K562 (cell line): ENCODE data around the gene ZFP57. TPM values are rescaled to one million over a fixed set of nuclear protein-coding genes. Genes with fewer than 3 reads are reported as not detected.

Source experiments
- ARHGAP35 ChIP-seq: fragments of 450-650 bp; IDR thresholded peaks from 2 replicates; pipeline ENCODE4 v1.6.1; 2018; ENCODE audit not compliant: partially characterized antibody
- HDAC2 ChIP-seq: fragments of 450-650 bp; IDR thresholded peaks from 2 replicates; pipeline ENCODE4 v1.6.1; 2016; ENCODE audit warnings: mild to moderate bottlenecking
- KLF13 ChIP-seq: fragments of 450-650 bp; IDR thresholded peaks from 2 replicates; pipeline ENCODE4 v1.6.1; 2016; ENCODE audit warnings: missing genetic modification characterization, low read depth, mild to moderate bottlenecking, missing compliant biosample characterization, moderate library complexity, borderline replicate concordance
- MAFG ChIP-seq: fragments of 450-650 bp; conservative IDR thresholded peaks from 2 replicates; pipeline ENCODE4 v1.6.1; 2016; ENCODE audit warnings: missing genetic modification characterization, missing compliant biosample characterization
- NFATC3 ChIP-seq: fragments of 450-650 bp; IDR thresholded peaks from 2 replicates; pipeline ENCODE4 v1.6.1; 2017; ENCODE audit warnings: mild to moderate bottlenecking
- PHB ChIP-seq: fragments of 250-450 bp; sonication (Bioruptor Pico); IDR thresholded peaks from 2 replicates; pipeline ENCODE4 v1.5.0; 2021
- POLR2H ChIP-seq: IDR thresholded peaks from 2 replicates; pipeline ENCODE4 v1.6.1; 2016; ENCODE audit warnings: missing genetic modification characterization, low read depth, mild to moderate bottlenecking, control low read depth, missing compliant biosample characterization, moderate library complexity
- RBFOX2 ChIP-seq: fragments of 200-400 bp; formaldehyde crosslinking; IDR thresholded peaks from 2 replicates; pipeline ENCODE4 v1.6.1; 2017; ENCODE audit warnings: low read depth, mild to moderate bottlenecking, low read length, moderate library complexity
- RNF2 ChIP-seq: sonication (generic); IDR thresholded peaks from 2 replicates; pipeline ENCODE4 v1.6.1; 2016
- TARDBP ChIP-seq: fragments of 450-650 bp; IDR thresholded peaks from 2 replicates; pipeline ENCODE4 v1.6.1; 2016
- ZNF316 ChIP-seq: fragments of 450-650 bp; IDR thresholded peaks from 2 replicates; pipeline ENCODE4 v1.6.1; 2016
- ZNF707 ChIP-seq: fragments of 250-450 bp; sonication (Bioruptor Pico); conservative IDR thresholded peaks from 2 replicates; pipeline ENCODE4 v1.8.0; 2022; ENCODE audit warnings: inconsistent platforms, mild to moderate bottlenecking, moderate library complexity
- polyA plus RNA-seq, 8 experiments: library from polyadenylated mRNA; depleted of rRNA in 4 of 8; stranded (reverse) in 5 of 8; unstranded in 3 of 8; fragments of >200 nt; fragmentation: Nextera tagmentation in 2 of 8; fragmentation: Illumina TruSeq in 1 of 8; extraction: Ambion mirVana in 2 of 8; extraction: Trizol in 1 of 8; gene quantifications; 2 replicates each; pipeline versions ENCODE4 v1.2.1 to v1.2.3, GENCODE V29; 2011 to 2014; ENCODE audit warnings: inconsistent platforms in 1 of 8, missing spikeins in 1 of 8
- total RNA-seq, 7 experiments: library from RNA; depleted of rRNA in 6 of 7; stranded (reverse); fragments of >200 nt in 6 of 7; fragmentation: Illumina TruSeq in 2 of 7; extraction: Trizol in 2 of 7; gene quantifications; 2 replicates each; pipeline versions ENCODE4 v1.2.1 to v1.2.3, GENCODE V29; 2011 to 2021; ENCODE audit warnings: low replicate concordance in 1 of 7
- TF ChIP-seq, protein P1 (sequence below): fragments of 450-650 bp; IDR thresholded peaks from 2 replicates; pipeline ENCODE4 v1.6.1; 2016; ENCODE audit warnings: low read depth, mild to moderate bottlenecking, moderate library complexity
- TF ChIP-seq, protein P2 (sequence below): fragments of 450-650 bp; IDR thresholded peaks from 2 replicates; pipeline ENCODE4 v1.6.1; 2016; ENCODE audit warnings: mild to moderate bottlenecking, moderate library complexity
- TF ChIP-seq, protein P3 (sequence below): fragments of 450-650 bp; formaldehyde crosslinking; IDR thresholded peaks from 2 replicates; pipeline ENCODE4 v1.4.0; 2020; ENCODE audit warnings: mild to moderate bottlenecking, moderate library complexity

Gene ZFP57
- total and polyA plus RNA-seq, 9 of the 15 experiments (the other 6 are each of a cell fraction or from before 2014, with no cell fraction given), result 0.04 to 0.28 (median 0.13) TPM

DNA sequence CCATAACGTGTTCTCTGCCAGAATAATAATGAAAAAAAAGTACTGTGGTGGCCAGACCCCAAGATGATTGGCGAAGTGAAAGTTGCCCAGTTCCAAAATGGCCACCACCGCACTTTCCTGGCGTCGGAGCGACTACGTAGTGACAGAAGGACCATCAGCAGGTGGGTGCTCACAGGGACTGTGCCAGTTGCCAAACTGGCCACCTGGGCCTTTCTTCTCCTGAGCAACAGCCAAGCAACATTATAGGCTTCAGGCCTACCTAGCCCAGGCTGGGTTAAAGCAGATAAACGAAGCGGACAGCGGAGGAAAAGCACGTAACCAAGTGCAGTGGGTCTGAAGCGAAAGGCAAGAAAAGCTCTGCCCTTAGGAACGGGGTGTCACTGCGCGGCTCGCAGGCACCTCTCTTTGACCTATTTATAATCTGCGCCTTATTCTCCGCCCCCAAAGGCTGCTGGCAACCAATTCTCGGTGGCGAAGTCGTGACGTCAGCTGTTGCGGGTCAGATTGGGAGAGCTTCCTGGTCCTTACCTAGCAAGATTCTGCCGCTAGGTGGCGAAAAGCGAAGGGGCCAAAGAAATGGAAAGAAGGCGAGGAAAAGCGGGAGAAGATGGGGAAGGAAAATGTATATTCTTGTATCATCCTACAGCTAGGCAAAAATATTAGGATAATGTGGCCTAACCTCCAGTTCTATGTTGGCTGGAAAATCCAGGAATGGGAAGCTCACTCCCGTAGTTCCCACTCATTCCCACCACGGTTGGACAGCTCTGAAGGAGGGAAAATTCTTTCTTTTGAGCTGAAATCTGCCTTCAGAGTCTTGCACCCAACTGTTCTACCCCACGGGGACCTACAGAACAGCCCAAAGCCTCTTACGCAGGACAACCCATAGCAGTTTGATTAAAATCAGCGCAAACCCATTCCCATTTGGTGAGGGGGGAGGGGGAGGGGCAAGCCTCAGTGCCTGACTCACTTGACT is 31.0 kb downstream of the ZFP57 start (continued):
- TF ChIP-seq, protein P1, sequence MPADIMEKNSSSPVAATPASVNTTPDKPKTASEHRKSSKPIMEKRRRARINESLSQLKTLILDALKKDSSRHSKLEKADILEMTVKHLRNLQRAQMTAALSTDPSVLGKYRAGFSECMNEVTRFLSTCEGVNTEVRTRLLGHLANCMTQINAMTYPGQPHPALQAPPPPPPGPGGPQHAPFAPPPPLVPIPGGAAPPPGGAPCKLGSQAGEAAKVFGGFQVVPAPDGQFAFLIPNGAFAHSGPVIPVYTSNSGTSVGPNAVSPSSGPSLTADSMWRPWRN, result no peak
- TF ChIP-seq RBFOX2, result peak; percentile 72
- TF ChIP-seq NFATC3, result no peak
- no peak for TF ChIP-seq ZNF707
- TF ChIP-seq, protein P2, sequence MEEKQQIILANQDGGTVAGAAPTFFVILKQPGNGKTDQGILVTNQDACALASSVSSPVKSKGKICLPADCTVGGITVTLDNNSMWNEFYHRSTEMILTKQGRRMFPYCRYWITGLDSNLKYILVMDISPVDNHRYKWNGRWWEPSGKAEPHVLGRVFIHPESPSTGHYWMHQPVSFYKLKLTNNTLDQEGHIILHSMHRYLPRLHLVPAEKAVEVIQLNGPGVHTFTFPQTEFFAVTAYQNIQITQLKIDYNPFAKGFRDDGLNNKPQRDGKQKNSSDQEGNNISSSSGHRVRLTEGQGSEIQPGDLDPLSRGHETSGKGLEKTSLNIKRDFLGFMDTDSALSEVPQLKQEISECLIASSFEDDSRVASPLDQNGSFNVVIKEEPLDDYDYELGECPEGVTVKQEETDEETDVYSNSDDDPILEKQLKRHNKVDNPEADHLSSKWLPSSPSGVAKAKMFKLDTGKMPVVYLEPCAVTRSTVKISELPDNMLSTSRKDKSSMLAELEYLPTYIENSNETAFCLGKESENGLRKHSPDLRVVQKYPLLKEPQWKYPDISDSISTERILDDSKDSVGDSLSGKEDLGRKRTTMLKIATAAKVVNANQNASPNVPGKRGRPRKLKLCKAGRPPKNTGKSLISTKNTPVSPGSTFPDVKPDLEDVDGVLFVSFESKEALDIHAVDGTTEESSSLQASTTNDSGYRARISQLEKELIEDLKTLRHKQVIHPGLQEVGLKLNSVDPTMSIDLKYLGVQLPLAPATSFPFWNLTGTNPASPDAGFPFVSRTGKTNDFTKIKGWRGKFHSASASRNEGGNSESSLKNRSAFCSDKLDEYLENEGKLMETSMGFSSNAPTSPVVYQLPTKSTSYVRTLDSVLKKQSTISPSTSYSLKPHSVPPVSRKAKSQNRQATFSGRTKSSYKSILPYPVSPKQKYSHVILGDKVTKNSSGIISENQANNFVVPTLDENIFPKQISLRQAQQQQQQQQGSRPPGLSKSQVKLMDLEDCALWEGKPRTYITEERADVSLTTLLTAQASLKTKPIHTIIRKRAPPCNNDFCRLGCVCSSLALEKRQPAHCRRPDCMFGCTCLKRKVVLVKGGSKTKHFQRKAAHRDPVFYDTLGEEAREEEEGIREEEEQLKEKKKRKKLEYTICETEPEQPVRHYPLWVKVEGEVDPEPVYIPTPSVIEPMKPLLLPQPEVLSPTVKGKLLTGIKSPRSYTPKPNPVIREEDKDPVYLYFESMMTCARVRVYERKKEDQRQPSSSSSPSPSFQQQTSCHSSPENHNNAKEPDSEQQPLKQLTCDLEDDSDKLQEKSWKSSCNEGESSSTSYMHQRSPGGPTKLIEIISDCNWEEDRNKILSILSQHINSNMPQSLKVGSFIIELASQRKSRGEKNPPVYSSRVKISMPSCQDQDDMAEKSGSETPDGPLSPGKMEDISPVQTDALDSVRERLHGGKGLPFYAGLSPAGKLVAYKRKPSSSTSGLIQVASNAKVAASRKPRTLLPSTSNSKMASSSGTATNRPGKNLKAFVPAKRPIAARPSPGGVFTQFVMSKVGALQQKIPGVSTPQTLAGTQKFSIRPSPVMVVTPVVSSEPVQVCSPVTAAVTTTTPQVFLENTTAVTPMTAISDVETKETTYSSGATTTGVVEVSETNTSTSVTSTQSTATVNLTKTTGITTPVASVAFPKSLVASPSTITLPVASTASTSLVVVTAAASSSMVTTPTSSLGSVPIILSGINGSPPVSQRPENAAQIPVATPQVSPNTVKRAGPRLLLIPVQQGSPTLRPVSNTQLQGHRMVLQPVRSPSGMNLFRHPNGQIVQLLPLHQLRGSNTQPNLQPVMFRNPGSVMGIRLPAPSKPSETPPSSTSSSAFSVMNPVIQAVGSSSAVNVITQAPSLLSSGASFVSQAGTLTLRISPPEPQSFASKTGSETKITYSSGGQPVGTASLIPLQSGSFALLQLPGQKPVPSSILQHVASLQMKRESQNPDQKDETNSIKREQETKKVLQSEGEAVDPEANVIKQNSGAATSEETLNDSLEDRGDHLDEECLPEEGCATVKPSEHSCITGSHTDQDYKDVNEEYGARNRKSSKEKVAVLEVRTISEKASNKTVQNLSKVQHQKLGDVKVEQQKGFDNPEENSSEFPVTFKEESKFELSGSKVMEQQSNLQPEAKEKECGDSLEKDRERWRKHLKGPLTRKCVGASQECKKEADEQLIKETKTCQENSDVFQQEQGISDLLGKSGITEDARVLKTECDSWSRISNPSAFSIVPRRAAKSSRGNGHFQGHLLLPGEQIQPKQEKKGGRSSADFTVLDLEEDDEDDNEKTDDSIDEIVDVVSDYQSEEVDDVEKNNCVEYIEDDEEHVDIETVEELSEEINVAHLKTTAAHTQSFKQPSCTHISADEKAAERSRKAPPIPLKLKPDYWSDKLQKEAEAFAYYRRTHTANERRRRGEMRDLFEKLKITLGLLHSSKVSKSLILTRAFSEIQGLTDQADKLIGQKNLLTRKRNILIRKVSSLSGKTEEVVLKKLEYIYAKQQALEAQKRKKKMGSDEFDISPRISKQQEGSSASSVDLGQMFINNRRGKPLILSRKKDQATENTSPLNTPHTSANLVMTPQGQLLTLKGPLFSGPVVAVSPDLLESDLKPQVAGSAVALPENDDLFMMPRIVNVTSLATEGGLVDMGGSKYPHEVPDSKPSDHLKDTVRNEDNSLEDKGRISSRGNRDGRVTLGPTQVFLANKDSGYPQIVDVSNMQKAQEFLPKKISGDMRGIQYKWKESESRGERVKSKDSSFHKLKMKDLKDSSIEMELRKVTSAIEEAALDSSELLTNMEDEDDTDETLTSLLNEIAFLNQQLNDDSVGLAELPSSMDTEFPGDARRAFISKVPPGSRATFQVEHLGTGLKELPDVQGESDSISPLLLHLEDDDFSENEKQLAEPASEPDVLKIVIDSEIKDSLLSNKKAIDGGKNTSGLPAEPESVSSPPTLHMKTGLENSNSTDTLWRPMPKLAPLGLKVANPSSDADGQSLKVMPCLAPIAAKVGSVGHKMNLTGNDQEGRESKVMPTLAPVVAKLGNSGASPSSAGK, result peak; percentile 29; the same call in 1 of the 2 replicates
- TF ChIP-seq ARHGAP35, result no peak
- no peak for TF ChIP-seq PHB
- TF ChIP-seq KLF13 (tag), result no peak
- TF ChIP-seq TARDBP, result no peak
- TF ChIP-seq, protein P3, sequence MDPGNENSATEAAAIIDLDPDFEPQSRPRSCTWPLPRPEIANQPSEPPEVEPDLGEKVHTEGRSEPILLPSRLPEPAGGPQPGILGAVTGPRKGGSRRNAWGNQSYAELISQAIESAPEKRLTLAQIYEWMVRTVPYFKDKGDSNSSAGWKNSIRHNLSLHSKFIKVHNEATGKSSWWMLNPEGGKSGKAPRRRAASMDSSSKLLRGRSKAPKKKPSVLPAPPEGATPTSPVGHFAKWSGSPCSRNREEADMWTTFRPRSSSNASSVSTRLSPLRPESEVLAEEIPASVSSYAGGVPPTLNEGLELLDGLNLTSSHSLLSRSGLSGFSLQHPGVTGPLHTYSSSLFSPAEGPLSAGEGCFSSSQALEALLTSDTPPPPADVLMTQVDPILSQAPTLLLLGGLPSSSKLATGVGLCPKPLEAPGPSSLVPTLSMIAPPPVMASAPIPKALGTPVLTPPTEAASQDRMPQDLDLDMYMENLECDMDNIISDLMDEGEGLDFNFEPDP (CRISPR knock-in tag), result 0 out of 2 replicates have a peak, but pooled peaks have one; percentile 19
- TF ChIP-seq MAFG (tag), result no peak
- TF ChIP-seq ZNF316, result no peak
- TF ChIP-seq HDAC2, result no peak
- TF ChIP-seq RNF2, result no peak
- TF ChIP-seq POLR2H (tag), result peak; percentile 49; the same call in 1 of the 2 replicates
